ENCODE data around the gene ZNF593.

- TF ChIP-seq EZH2 (IDR thresholded peaks at IDR 0.05; ENCODE audit: borderline replicate concordance, low read depth, low read length, poor library complexity, severe bottlenecking) (no peak), CTCF (conservative IDR thresholded peaks at IDR 0.05; ENCODE audit: low read depth, low read length) (no peak)
These were observed 42.2 kb upstream of the ZNF593 start for GRCh38 chr1:26127235-26128163.

All from A673 (cell line).